AG09309 (cell line): Measurements from ENCODE around the gene VIL1.

ENCODE experiments used
- DNase-seq: peaks from one replicate; pipeline ENCODE4 v3.0.0-alpha.2; 2010; ENCODE audit warnings: low read depth
- H3K4me3 ChIP-seq: 2 replicates; pipeline ENCODE4 v1.5.1; 2011; ENCODE audit warnings: mild to moderate bottlenecking, low read depth, low read length, moderate library complexity; ENCODE audit not compliant: control insufficient read depth
- TF ChIP-seq, protein P1 (sequence below): IDR thresholded peaks from 2 replicates; pipeline ENCODE4 v1.5.1; 2011; ENCODE audit warnings: mild to moderate bottlenecking, low read depth, low read length, inconsistent platforms; ENCODE audit not compliant: insufficient read depth, control insufficient read depth; ENCODE audit errors: missing control alignments

Gene VIL1

DNA sequence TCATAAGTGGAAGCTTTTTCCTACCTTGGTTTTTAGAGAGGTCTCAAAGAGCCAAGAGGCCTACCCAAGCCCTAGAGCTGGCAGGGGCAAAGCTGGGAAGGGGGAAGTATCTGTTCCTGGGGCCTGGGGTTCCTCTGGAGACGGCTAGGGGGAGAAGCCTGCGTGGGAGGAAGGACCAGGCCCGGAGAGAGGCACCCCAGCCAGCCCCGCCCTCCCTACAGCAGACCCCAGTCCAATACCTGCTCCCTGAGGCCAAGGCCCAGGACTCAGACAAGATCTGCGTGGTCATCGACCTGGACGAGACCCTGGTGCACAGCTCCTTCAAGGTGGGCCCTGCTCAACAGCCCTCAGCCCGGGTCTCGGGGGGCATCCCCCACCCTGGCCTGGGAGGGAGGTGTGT lies 17.0 kb upstream of the VIL1 start:
- H3K4me3 ChIP-seq, result peak overlapping the region; percentile 77; the same call in 1 of the 2 replicates
- DNase-seq, result no peak
- TF ChIP-seq, protein P1, sequence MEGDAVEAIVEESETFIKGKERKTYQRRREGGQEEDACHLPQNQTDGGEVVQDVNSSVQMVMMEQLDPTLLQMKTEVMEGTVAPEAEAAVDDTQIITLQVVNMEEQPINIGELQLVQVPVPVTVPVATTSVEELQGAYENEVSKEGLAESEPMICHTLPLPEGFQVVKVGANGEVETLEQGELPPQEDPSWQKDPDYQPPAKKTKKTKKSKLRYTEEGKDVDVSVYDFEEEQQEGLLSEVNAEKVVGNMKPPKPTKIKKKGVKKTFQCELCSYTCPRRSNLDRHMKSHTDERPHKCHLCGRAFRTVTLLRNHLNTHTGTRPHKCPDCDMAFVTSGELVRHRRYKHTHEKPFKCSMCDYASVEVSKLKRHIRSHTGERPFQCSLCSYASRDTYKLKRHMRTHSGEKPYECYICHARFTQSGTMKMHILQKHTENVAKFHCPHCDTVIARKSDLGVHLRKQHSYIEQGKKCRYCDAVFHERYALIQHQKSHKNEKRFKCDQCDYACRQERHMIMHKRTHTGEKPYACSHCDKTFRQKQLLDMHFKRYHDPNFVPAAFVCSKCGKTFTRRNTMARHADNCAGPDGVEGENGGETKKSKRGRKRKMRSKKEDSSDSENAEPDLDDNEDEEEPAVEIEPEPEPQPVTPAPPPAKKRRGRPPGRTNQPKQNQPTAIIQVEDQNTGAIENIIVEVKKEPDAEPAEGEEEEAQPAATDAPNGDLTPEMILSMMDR, result no peak

DNA sequence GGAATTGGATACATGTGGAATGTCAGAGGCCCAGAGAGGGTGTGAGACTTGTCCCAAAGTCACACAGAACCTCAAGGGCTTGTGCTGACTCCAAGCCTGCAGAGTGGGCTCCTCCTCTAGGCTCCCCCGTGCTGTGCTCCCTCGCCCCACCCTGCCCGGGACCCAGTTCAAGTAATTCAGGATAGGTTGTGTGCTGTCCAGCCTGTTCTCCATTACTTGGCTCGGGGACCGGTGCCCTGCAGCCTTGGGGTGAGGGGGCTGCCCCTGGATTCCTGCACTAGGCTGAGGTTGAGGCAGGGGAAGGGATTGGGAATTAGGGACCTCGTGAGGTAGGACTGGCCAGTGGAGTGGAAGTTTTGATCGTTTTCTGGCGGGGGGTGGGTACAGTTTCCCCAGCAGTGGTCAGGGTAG lies 16.4 kb upstream of the VIL1 start:
- H3K4me3 ChIP-seq, result no peak overlapping the region
- TF ChIP-seq, protein P1, result no peak

DNA sequence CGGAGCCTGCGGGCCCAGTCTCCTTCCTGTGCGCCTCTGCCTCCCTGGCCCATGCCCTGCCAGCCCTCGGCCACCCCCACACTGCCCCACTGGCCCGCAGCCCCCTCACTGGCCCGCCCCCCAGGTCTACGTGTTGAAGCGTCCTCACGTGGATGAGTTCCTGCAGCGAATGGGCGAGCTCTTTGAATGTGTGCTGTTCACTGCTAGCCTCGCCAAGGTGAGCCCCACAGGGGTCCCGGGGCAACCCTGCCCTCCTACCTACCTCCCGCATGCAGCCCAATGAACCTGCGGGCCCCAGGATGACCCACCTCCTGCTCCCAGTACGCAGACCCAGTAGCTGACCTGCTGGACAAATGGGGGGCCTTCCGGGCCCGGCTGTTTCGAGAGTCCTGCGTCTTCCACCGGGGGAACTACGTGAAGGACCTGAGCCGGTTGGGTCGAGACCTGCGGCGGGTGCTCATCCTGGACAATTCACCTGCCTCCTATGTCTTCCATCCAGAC lies 16.0 kb upstream of the VIL1 start:
- DNase-seq, result no peak
- TF ChIP-seq, protein P1, result no peak

More for the DNA sequence above, 16.4 kb upstream of the VIL1 start:
- no peak for DNase-seq

DNA sequence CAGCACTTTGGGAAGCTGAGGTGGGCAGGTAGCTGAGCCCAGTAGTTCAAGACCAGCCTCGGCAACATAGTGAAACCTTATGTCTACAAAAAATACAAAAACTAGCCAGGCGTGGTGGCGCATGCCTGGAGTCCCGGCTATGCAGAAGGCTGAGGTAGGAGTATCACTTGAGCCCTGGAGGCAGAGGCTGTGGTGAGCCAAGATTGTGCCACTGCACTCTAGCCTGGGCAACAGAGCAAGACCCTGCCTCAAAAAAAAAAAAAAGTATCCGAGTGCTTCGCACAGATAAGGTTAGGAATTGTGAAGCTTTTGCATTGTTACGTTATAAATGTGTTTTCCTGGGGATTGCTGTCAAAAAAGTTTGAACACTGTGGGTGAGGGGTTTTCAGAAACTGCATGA lies 15.1 kb upstream of the VIL1 start:
- H3K4me3 ChIP-seq, result no peak overlapping the region
- TF ChIP-seq, protein P1, result no peak
- no peak for DNase-seq

More for the DNA sequence above, 16.0 kb upstream of the VIL1 start:
- H3K4me3 ChIP-seq, result no peak overlapping the region

DNA sequence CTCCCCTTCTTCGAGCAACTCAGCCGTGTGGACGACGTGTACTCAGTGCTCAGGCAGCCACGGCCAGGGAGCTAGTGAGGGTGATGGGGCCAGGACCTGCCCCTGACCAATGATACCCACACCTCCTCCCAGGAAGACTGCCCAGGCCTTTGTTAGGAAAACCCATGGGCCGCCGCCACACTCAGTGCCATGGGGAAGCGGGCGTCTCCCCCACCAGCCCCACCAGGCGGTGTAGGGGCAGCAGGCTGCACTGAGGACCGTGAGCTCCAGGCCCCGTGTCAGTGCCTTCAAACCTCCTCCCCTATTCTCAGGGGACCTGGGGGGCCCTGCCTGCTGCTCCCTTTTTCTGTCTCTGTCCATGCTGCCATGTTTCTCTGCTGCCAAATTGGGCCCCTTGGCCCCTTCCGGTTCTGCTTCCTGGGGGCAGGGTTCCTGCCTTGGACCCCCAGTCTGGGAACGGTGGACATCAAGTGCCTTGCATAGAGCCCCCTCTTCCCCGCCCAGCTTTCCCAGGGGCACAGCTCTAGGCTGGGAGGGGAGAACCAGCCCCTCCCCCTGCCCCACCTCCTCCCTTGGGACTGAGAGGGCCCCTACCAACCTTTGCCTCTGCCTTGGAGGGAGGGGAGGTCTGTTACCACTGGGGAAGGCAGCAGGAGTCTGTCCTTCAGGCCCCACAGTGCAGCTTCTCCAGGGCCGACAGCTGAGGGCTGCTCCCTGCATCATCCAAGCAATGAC lies 14.4 kb upstream of the VIL1 start:
- DNase-seq, result no peak
- TF ChIP-seq, protein P1, result no peak
- H3K4me3 ChIP-seq, result no peak overlapping the region

DNA sequence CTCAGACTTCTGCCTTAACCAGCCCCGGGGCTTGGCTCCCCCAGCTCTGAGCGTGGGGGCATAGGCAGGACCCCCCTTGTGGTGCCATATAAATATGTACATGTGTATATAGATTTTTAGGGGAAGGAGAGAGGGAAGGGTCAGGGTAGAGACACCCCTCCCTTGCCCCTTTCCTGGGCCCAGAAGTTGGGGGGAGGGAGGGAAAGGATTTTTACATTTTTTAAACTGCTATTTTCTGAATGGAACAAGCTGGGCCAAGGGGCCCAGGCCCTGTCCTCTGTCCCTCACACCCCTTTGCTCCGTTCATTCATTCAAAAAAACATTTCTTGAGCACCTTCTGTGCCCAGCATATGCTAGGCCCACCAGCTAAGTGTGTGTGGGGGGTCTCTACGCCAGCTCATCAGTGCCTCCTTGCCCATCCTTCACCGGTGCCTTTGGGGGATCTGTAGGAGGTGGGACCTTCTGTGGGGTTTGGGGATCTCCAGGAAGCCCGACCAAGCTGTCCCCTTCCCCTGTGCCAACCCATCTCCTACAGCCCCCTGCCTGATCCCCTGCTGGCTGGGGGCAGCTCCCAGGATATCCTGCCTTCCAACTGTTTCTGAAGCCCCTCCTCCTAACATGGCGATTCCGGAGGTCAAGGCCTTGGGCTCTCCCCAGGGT lies 13.7 kb upstream of the VIL1 start:
- DNase-seq, result no peak

More for the DNA sequence above, 13.7 kb upstream of the VIL1 start:
- no peak overlapping the region for H3K4me3 ChIP-seq
- TF ChIP-seq, protein P1, result no peak
